ENCODE results near the gene S100A2. TPM values are rescaled to one million over a fixed set of nuclear protein-coding genes. Genes with fewer than 3 reads are reported as not detected.

S100A2 gene
- total RNA-seq: under 1 TPM in 1 of 2 experiments, not detected in 1; 0.63 TPM

DNA sequence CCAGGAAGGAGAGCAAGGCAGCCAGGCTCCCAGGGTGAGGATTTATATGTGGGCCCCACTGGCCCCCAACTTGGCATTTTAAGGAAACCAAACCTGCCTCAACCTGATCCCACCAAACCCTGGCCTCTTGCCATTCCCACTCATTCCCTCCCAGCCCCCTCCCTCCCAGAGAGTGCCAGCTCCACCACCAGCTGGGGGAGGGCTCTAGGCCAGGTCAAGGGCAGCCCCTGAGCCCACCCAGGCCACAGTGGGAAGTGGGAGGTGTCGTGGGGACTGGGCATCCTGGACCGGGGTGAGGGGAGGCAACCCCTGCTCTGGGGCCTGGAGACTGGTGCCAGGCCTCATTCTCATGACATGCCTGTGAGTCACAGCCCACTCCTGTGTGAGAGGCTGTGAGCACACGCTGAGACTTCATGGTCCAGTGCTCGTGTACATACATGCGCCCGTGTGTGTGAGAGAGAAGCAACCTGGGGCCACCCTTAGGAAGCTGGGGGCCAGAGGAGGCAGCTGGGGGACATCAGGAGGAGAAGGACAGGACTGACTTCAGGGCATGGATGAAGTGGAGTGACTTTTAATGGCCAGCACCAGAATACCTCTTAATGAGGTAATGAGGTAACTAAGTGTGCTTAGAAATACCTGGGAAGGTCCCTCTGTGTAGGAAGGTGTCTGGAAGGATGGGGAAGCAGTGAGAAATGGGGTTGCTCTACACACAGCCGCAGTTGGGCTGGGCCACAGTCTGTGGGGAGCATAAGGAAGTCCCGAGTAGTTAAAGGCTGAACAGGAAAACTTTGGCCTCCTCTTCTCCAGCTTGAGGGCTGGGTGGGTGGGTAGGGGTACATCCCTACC lies at the start of gene S100A2:
Gene S100A2 (minus strand): TSS at position 316 of the 846 bp plus-strand sequence. CDS start 1,967 bp downstream, outside the sequence.
- no peaks in the 10 kb centered on the region for H3K9me3 Mint-ChIP-seq (ENCODE audit: insufficient read depth)
- H3K27ac Mint-ChIP-seq: peak within 1 kb of the TSS; percentile 95
- ChIA-PET CTCF (interaction anchor here (0.6 to 8.3 kb wide), 9 partner anchors 21 to 213 kb away, joined by 3 to 106 read pairs (median 5); partner anchors contain the start of genes S100A4, S100A5 and S100A6), POLR2A (interaction anchor here (1.1 to 2.0 kb wide), 7 partner anchors 20 to 68 kb away, joined by 4 to 16 read pairs (median 6); partner anchors contain the start of genes CHTOP, S100A4, S100A5 and S100A6)
- no peak for DNase-seq
- peaks cover 36% of the 10 kb centered on the region for H3K4me1 Mint-ChIP-seq (ENCODE audit: low read depth)
- H3K4me3 Mint-ChIP-seq: no peak within 1 kb of the TSS
- H3K27me3 Mint-ChIP-seq (ENCODE audit: low read depth): peaks cover 8% of the 10 kb centered on the region
- H3K36me3 Mint-ChIP-seq (ENCODE audit: low read depth): no peaks in the 10 kb centered on the region
- peak; percentile 31 for ATAC-seq

GRCh38 chr1:153615406-153615805 lies 49.8 kb upstream of the S100A2 start:
- CTCF ChIA-PET: interaction anchor here (0.8 to 10.2 kb wide), 8 partner anchors 9 to 106 kb away, joined by 3 to 120 read pairs (median 8); partner anchors contain the start of genes S100A13 and S100A6
- H3K9me3 Mint-ChIP-seq (ENCODE audit: insufficient read depth): no peaks in the 10 kb centered on the region
- POLR2A ChIA-PET: interaction anchor here (0.9 to 3.1 kb wide), 3 partner anchors 13 to 70 kb away, joined by 3 to 15 read pairs (median 3); partner anchors contain the start of genes CHTOP, S100A1 and S100A4

DNA sequence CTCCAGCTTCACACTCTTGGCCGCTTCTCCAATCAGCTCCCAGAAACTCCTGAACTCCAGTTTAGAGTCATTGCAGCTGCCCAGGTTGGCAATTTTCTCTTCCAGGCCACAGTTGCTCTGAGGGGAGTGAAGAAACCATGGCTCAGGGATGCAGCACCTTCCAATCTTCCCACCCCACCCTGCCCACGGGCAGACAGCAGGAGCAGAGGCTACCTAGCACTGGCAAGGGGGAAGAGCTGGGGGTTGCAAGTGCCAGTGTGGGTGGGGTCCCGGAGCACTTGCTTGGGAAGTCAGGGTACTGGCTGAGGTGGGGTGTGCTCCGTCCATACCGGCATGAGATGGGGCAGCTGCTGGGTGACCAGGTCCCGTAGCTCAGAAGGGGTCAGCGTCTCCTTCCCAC lies 49.3 kb upstream of the S100A2 start:
- CTCF ChIA-PET: interaction anchor here (0.9 to 10.2 kb wide), 7 partner anchors 10 to 105 kb away, joined by 6 to 120 read pairs (median 9); partner anchors contain the start of genes S100A13 and S100A6

More at GRCh38 chr1:153615406-153615805, 49.8 kb upstream of the S100A2 start:
- Mint-ChIP-seq H3K4me1 (ENCODE audit: low read depth) (peaks cover 9% of the 10 kb centered on the region), H3K4me3 (no peak overlapping the region), H3K36me3 (ENCODE audit: low read depth) (no peaks in the 10 kb centered on the region), H3K27me3 (ENCODE audit: low read depth) (no peaks in the 10 kb centered on the region), H3K27ac (no peak overlapping the region)
- no peak for DNase-seq
- no peak for ATAC-seq

GRCh38 chr1:153614189-153614900 lies 48.7 kb upstream of the S100A2 start:
- Mint-ChIP-seq H3K9me3 (ENCODE audit: insufficient read depth) (no peaks in the 10 kb centered on the region), H3K27me3 (ENCODE audit: low read depth) (no peaks in the 10 kb centered on the region), H3K4me3 (no peak overlapping the region), H3K36me3 (ENCODE audit: low read depth) (no peaks in the 10 kb centered on the region), H3K4me1 (ENCODE audit: low read depth) (peaks cover 9% of the 10 kb centered on the region), H3K27ac (no peak overlapping the region)
- ChIA-PET CTCF (interaction anchor here (0.9 to 10.2 kb wide), 6 partner anchors 10 to 105 kb away, joined by 6 to 120 read pairs (median 8); partner anchors contain the start of gene S100A13), POLR2A (interaction anchor here (3.1 kb wide), 1 partner anchor 20 kb away, joined by 15 read pairs; the partner anchor contains the start of gene CHTOP)
- DNase-seq (no peak), ATAC-seq (no peak)

More for the DNA sequence above, 49.3 kb upstream of the S100A2 start:
- H3K4me1 Mint-ChIP-seq (ENCODE audit: low read depth): peaks cover 9% of the 10 kb centered on the region
- H3K27ac Mint-ChIP-seq: no peak overlapping the region
- DNase-seq (no peak), ATAC-seq (no peak)
- H3K4me3 Mint-ChIP-seq: no peak overlapping the region
- POLR2A ChIA-PET: interaction anchor here (3.1 kb wide), 1 partner anchor 19 kb away, joined by 15 read pairs; the partner anchor contains the start of gene CHTOP
- no peaks in the 10 kb centered on the region for H3K36me3 Mint-ChIP-seq (ENCODE audit: low read depth)
- H3K9me3 Mint-ChIP-seq (ENCODE audit: insufficient read depth): no peaks in the 10 kb centered on the region
- no peaks in the 10 kb centered on the region for H3K27me3 Mint-ChIP-seq (ENCODE audit: low read depth)

DNA sequence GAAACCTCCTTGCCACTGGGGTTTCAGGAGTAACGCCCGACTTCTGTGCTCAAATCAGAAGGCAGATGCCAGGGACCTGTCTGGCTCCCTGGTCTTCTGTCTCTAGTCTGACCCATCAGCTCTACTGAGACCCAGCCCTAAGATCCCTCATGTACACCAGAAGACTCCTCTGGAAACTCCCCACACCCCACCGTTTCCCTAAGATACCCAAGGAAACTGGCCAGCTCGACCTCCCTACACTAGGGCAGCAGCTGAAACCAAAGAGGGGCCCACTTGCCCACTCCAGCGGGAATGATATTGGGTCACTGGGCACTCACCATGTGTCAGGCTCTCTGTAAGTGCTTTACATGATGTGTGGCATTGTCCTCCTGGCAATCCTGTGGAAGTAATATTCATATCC lies 47.8 kb upstream of the S100A2 start:
- H3K27ac Mint-ChIP-seq: no peak overlapping the region
- H3K36me3 Mint-ChIP-seq (ENCODE audit: low read depth): no peaks in the 10 kb centered on the region
- no peak overlapping the region for H3K4me3 Mint-ChIP-seq
- H3K27me3 Mint-ChIP-seq (ENCODE audit: low read depth): no peaks in the 10 kb centered on the region
- peaks cover 9% of the 10 kb centered on the region for H3K4me1 Mint-ChIP-seq (ENCODE audit: low read depth)
- DNase-seq (no peak), ATAC-seq (no peak)
- ChIA-PET CTCF (interaction anchor here (0.9 to 10.2 kb wide), 3 partner anchors 14 to 81 kb away, joined by 3 to 115 read pairs (median 4); partner anchors contain the start of gene S100A13), POLR2A (interaction anchor here (3.1 kb wide), 1 partner anchor 21 kb away, joined by 15 read pairs; the partner anchor contains the start of gene CHTOP)
- H3K9me3 Mint-ChIP-seq (ENCODE audit: insufficient read depth): no peaks in the 10 kb centered on the region

GRCh38 chr1:153612755-153613331 lies 47.2 kb upstream of the S100A2 start, which contains the start of gene S100A16:
Gene S100A16 (minus strand): TSS chr1:153613137. CDS start chr1:153608151, 4,986 bp downstream.
- H3K4me3 Mint-ChIP-seq: no peak within 1 kb of the TSS
- H3K4me1 Mint-ChIP-seq (ENCODE audit: low read depth): peaks cover 7% of the 10 kb centered on the region
- ChIA-PET CTCF (interaction anchor here (0.9 to 10.2 kb wide), 4 partner anchors 14 to 80 kb away, joined by 3 to 115 read pairs (median 4); partner anchors contain the start of gene S100A13), POLR2A (interaction anchor here (0.6 kb wide), 1 partner anchor 32 kb away, joined by 3 read pairs; no protein-coding TSS in a partner anchor)
- H3K27me3 Mint-ChIP-seq (ENCODE audit: low read depth): no peaks in the 10 kb centered on the region
- no peak within 1 kb of the TSS for H3K27ac Mint-ChIP-seq
- DNase-seq (no peak), ATAC-seq (no peak)
- no peaks in the 10 kb centered on the region for H3K36me3 Mint-ChIP-seq (ENCODE audit: low read depth)
- no peaks in the 10 kb centered on the region for H3K9me3 Mint-ChIP-seq (ENCODE audit: insufficient read depth)

DNA sequence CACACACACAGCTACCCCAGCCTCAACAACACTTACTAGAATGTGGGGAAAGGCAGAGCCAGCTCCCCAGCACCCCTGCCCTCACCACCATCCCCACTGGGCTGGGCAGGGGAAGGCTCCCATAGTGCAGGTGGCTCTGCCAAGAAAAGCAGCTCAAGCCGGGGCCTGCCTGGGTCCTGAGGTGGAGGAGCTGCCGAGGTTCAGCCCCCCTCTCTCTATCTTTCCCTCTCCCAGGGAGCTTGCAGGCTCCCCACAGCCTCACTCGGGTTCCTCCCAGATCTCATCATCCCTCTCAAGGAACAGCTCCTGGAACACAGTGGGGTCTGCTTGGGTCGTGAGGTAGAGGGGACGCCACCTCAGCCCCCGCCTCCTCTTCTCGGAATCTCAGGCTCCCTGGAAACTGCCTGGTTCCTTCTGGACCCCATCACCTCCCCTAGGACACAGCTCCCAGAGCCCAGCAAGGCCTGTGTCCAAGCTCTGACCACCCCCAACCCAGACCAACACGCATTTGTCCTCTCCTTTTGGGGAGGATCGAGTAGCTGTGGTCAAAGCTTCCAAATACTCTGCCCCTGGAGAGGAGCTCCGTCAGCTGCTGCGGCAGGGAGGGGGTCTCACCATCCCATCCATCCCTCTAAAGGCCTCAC lies 46.6 kb upstream of the S100A2 start:
- Mint-ChIP-seq H3K4me1 (ENCODE audit: low read depth) (peaks cover under 1% of the 10 kb centered on the region), H3K27me3 (ENCODE audit: low read depth) (no peaks in the 10 kb centered on the region), H3K27ac (no peak overlapping the region), H3K36me3 (ENCODE audit: low read depth) (no peaks in the 10 kb centered on the region), H3K4me3 (no peak overlapping the region), H3K9me3 (ENCODE audit: insufficient read depth) (no peaks in the 10 kb centered on the region)
- ChIA-PET CTCF (interaction anchor here (0.7 to 10.2 kb wide), 5 partner anchors 15 to 102 kb away, joined by 3 to 115 read pairs (median 4); partner anchors contain the start of gene S100A13), POLR2A (interaction anchor here (0.6 kb wide), 1 partner anchor 31 kb away, joined by 3 read pairs; no protein-coding TSS in a partner anchor)
- ATAC-seq (no peak), DNase-seq (no peak)

- ATAC-seq: no peak
- Mint-ChIP-seq H3K9me3 (ENCODE audit: insufficient read depth) (no peaks in the 10 kb centered on the region), H3K36me3 (ENCODE audit: low read depth) (no peaks in the 10 kb centered on the region), H3K27me3 (ENCODE audit: low read depth) (no peaks in the 10 kb centered on the region), H3K4me3 (no peak overlapping the region), H3K27ac (no peak overlapping the region), H3K4me1 (ENCODE audit: low read depth) (no peaks in the 10 kb centered on the region)
- ChIA-PET POLR2A (no interaction called here), CTCF (interaction anchor here (0.7 to 10.2 kb wide), 4 partner anchors 16 to 101 kb away, joined by 3 to 115 read pairs (median 4); partner anchors contain the start of gene S100A13)
- no peak for DNase-seq
Observed at GRCh38 chr1:153611356-153611755, 45.7 kb upstream of the S100A2 start.

DNA sequence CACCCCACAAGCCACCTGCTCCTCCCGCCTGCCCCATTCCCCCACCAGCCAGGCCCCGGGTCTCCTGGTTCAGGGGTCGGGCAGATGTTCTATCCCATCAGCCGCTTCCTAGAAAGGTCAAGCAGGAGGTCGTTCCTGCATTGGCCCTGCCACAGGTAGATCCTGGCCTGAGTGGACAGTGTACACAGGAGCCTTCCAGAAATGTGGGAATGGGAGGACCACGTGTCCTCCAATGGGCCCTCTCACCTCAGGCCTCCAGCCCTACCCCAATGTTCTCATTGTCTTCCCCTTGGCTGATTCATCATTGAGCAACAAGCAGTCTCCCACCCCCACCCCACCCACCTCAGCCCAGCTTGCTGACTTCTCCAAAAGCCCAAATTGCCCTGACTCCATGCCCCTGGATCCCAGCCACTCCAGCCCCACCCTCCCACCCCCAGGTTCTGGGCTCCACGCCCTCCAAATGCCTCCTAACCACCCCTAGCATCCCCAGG lies 45.2 kb upstream of the S100A2 start:
- no peaks in the 10 kb centered on the region for H3K27me3 Mint-ChIP-seq (ENCODE audit: low read depth)
- CTCF ChIA-PET: interaction anchor here (1.7 to 10.2 kb wide), 2 partner anchors 16 to 39 kb away, joined by 5 to 115 read pairs; partner anchors contain the start of gene S100A13
- H3K27ac Mint-ChIP-seq: no peak overlapping the region
- DNase-seq (no peak), ATAC-seq (no peak)
- H3K9me3 Mint-ChIP-seq (ENCODE audit: insufficient read depth): no peaks in the 10 kb centered on the region
- no peaks in the 10 kb centered on the region for H3K36me3 Mint-ChIP-seq (ENCODE audit: low read depth)
- POLR2A ChIA-PET: no interaction called here
- no peak overlapping the region for H3K4me3 Mint-ChIP-seq
- no peaks in the 10 kb centered on the region for H3K4me1 Mint-ChIP-seq (ENCODE audit: low read depth)

DNA sequence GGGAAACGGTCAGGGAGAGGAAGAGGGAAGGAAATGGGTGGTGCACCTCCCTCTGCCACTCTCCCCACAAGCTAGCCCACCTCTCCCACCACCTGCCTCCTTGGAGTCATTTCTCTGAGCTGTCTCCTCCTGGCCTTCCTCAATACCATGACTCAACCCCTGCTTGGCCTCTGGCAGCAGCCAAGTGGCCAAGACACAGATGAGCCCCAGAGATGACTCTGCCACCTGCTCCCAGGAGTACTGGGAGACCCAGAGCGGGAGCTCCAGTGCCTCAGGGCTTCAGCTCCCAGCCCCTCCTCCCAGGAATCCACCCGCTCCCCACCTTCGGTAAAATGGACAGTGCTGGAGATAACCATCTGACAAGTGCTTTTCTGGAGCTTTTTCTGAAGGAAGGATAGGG lies 44.7 kb upstream of the S100A2 start:
- CTCF ChIA-PET: interaction anchor here (10.2 kb wide), 1 partner anchor 39 kb away, joined by 115 read pairs; no protein-coding TSS in a partner anchor

More for the DNA sequence above, 44.7 kb upstream of the S100A2 start:
- DNase-seq (no peak), ATAC-seq (no peak)
- Mint-ChIP-seq H3K36me3 (ENCODE audit: low read depth) (no peaks in the 10 kb centered on the region), H3K27me3 (ENCODE audit: low read depth) (no peaks in the 10 kb centered on the region), H3K4me3 (no peak overlapping the region), H3K4me1 (ENCODE audit: low read depth) (no peaks in the 10 kb centered on the region), H3K27ac (no peak overlapping the region), H3K9me3 (ENCODE audit: insufficient read depth) (no peaks in the 10 kb centered on the region)
- POLR2A ChIA-PET: no interaction called here

Measured in activated CD8-positive, alpha-beta T cell treated with anti-CD3 and anti-CD28 coated beads, Interleukin-2, amount 10 ng/mL, durations not matched to agents 7 days and 5 days (primary cell).